Iris pigment epithelial cell (primary cell): ENCODE measurements around the gene PCLO.

Experiments
- DNase-seq: peaks from one replicate; pipeline ENCODE4 v3.0.0-alpha.2; 2011; ENCODE audit warnings: low read depth

PCLO gene

GRCh38 chr7:83040484-83040883 lies 122.2 kb downstream of the PCLO start:
- DNase-seq: no peak

GRCh38 chr7:83038787-83039186 lies 123.9 kb downstream of the PCLO start:
- DNase-seq: peak; percentile 24

- DNase-seq: no peak
Measured at GRCh38 chr7:83036721-83037380, 125.8 kb downstream of the PCLO start.

- no peak for DNase-seq
Measured at GRCh38 chr7:83036130-83036529, 126.6 kb downstream of the PCLO start.

GRCh38 chr7:83032195-83032594 lies 130.5 kb downstream of the PCLO start:
- no peak for DNase-seq

- DNase-seq: peak; percentile 54
Measured at GRCh38 chr7:83023817-83024665, 138.6 kb downstream of the PCLO start.

GRCh38 chr7:83021032-83021431 lies 141.7 kb downstream of the PCLO start:
- DNase-seq: no peak

- DNase-seq: no peak
Measured at GRCh38 chr7:83020161-83020560, 142.5 kb downstream of the PCLO start.

GRCh38 chr7:83015916-83016315 lies 146.8 kb downstream of the PCLO start:
- DNase-seq: no peak

GRCh38 chr7:83014546-83014945 lies 148.1 kb downstream of the PCLO start:
- DNase-seq: no peak

GRCh38 chr7:83011954-83012353 lies 150.7 kb downstream of the PCLO start:
- DNase-seq: no peak

GRCh38 chr7:83005410-83005809 lies 157.3 kb downstream of the PCLO start:
- peak; percentile 21 for DNase-seq

GRCh38 chr7:83001362-83002040 lies 161.2 kb downstream of the PCLO start:
- peak; percentile 46 for DNase-seq

- DNase-seq: no peak
Measured at GRCh38 chr7:82998436-82998835, 164.2 kb downstream of the PCLO start.

- DNase-seq: no peak
Measured at GRCh38 chr7:82985144-82985802, 177.4 kb downstream of the PCLO start.

GRCh38 chr7:82980130-82980788 lies 182.4 kb downstream of the PCLO start:
- no peak for DNase-seq

GRCh38 chr7:82975811-82976468 lies 186.7 kb downstream of the PCLO start:
- no peak for DNase-seq

GRCh38 chr7:82972135-82972534 lies 190.5 kb downstream of the PCLO start:
- no peak for DNase-seq

GRCh38 chr7:82965088-82966036 lies 197.3 kb downstream of the PCLO start:
- no peak for DNase-seq
